Dermis blood vessel endothelial cell (primary cell): ENCODE measurements around the gene OR6J1. TPM values are rescaled to one million over a fixed set of nuclear protein-coding genes. Genes with fewer than 3 reads are reported as not detected.
"Not testable (repeated sequence)": the region's sequence is repeated elsewhere in the genome, so short reads cannot be mapped to it uniquely, and the experiment has no call there.

Experiments used
- DNase-seq: peaks from one replicate; pipeline ENCODE4 v3.0.0; 2010
- total RNA-seq: library from RNA; depleted of rRNA; stranded (reverse); fragments of >200 nt; gene quantifications from 2 replicates; pipeline ENCODE4 v1.2.3, GENCODE V29; 2014

The OR6J1 gene
- not detected in 2 replicates for total RNA-seq

DNA sequence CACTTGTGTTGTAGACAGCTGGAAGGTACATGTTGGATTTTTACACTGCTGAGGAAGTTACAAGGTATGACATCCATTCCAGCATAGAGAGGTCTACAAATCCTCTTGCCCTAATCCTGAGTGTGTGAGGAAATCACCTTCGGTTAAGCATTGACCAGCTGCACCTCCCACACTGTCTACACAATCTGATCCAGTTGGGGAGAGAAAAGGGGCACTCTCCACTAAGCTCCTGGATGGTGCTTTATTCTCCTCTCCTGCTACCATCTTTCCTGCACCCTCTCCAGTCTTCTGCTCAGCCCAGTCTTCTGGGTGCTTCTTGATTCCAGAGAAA is at the start of gene OR6J1:
Gene OR6J1 (minus strand): TSS at position 48 of the 331 bp plus-strand sequence. CDS start 9,541 bp downstream, outside the sequence.
- DNase-seq = no peak

- no peak for DNase-seq
Measured at GRCh38 chr14:22692194-22692593, 48.0 kb upstream of the OR6J1 start.

GRCh38 chr14:22691171-22691570 is 47.0 kb upstream of the OR6J1 start:
- DNase-seq = peak; percentile 95

- peak; percentile 99 for DNase-seq
Measured at GRCh38 chr14:22689199-22689598, 45.0 kb upstream of the OR6J1 start.

DNA sequence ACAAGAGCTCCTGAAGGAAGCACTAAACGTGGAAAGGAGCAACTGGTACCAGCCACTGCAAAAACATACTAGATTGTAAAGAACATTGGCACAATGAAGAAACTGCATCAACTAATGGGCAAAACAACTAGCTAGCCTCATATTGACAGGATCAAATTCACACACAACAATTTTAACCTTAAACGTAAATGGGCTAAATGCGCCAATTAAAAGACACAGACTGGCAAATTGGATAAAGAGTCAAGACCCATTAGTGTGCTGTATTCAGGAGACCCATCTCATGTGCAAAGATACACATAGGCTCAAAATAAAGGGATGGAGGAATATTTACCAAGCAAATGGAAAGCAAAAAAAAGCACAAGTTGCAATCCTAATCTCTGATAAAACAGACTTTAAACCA is 43.8 kb upstream of the OR6J1 start:
- not testable (repeated sequence) for DNase-seq

GRCh38 chr14:22686176-22686611 is 42.0 kb upstream of the OR6J1 start:
- not testable (repeated sequence) for DNase-seq

GRCh38 chr14:22685467-22685866 is 41.3 kb upstream of the OR6J1 start:
- peak; percentile 22 for DNase-seq

DNA sequence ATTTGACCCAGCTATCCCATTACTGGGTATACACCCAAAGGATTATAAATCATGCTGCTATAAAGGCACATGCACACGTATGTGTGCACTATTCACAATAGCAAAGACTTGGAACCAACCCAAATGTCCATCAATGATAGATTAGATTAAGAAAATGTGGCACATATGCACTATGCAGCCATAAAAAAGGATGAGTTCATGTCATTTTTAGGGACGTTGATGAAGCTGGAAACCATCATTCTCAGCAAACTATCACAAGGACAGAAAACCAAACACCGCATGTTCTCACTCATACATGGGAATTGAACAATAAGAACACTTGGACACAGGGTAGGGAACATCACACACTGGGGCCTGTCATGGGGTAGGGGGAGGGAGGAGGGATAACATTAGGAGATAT is 39.3 kb upstream of the OR6J1 start:
- not testable (repeated sequence) for DNase-seq

DNA sequence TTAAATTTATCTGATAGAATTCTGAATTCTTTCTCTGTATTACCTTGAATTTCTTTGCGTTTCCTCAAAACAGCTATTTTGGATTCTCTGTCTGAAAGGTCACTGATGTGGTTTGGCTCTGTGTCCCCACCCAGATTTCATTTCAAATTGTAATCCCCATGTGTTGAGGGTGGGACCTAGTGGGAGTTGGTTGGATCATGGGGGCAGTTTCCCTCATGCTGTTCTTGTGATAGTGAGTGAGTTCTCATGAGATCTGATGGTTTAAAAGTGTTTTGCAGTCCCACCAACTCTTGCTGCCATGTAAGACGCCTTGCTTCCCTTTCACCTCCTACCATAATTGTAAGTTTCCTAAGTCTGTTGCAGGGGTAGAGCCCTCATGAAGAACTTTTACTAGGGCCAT is 34.1 kb upstream of the OR6J1 start:
- DNase-seq = no peak

GRCh38 chr14:22677551-22677950 is 33.4 kb upstream of the OR6J1 start:
- not testable (repeated sequence) for DNase-seq

GRCh38 chr14:22671622-22672021 is 27.5 kb upstream of the OR6J1 start:
- no peak for DNase-seq

GRCh38 chr14:22668863-22669262 is 24.7 kb upstream of the OR6J1 start:
- no peak for DNase-seq

DNA sequence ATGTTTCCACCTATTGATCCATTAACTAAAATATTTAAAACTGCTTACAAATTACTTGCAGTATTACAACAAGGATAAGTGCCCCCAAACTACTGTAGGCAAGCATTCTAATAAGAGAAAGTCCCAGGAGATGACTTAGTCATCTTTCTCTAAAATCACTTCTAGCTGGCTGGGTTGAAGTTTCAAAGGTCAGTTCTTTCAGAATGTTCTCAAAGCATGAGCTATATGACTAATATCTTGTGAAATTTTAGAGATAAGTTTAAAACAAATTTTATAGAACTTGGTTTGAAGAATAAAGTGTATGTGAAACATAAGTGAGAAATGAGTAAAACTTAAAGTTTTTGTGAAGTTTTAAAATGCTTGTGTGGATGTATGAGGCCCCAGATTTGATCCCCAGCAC is 24.3 kb upstream of the OR6J1 start:
- DNase-seq = no peak

- no peak for DNase-seq
Measured at GRCh38 chr14:22667881-22668280, 23.7 kb upstream of the OR6J1 start.

DNA sequence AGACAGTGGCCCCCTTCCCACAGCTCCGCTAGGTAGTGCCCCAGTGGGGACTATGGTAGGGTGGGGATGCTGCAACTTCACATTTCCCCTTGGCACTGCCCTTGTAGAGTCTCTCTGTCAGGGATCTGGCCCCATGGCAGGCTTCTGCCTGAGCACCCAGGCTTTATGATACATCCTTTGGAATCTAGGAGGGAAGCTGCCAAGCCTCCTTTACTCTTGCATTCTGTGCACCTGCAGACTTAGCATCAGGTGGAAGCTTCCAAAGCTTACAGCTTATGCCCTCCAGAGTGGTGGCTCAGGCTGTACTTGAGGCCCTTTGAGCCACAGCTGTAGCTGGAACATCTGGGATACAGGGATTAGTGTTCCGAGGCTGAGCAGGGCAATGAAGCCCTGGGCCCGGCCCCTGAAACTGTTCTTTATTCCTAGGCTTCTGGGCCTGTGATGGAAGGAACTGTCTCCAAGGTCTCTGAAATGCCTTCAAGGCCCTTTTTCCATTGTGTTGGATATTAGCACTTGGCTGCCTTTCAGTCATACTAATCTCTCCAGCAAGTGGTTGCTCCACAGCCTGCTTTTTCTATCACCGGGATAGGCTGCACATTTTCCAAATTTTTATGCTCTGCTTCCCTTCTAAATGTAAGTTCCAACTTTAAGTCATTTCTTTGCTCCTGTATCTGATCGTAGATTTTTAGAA is 22.2 kb upstream of the OR6J1 start:
- DNase-seq = no peak

DNA sequence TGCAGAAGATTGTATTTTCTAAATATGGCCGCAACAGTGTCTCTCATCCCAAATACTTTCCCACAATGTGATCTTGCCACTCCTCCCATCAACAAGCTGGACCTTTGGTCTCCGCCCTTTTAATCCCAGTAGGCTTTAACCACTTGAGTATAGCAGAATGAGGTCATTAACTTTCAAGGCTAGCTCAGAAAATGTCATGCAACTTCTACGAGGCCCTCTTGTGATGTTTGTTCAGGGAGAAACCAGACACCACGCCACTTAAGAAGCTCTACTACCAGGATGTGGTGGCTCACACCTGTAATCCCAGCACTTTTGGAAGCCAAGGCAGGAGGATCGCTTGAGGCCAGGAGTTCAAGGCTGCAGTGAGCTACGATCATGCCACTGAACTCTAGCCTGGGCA is 20.1 kb upstream of the OR6J1 start:
- DNase-seq = no peak

- no peak for DNase-seq
Measured at GRCh38 chr14:22660654-22661053, 16.5 kb upstream of the OR6J1 start.

DNA sequence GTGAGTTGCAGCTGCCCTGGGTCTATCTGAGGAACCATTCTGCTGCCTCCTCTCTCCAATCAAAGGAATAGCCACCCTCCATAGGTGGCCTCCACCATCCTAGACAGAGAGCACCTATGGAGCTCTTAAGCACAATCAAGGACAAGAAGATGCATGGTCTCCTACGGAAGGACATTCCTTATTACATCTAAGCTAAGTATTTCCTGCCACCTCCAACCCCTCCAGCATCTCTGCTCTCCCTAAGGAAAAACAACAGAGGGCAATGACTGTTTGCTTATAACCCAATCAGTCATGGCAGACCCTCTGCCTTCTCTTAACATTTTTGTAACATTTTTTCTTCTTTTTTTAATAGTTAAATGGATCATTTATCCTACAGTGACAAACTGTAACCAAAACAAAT is 14.8 kb upstream of the OR6J1 start:
- peak; percentile 51 for DNase-seq

DNA sequence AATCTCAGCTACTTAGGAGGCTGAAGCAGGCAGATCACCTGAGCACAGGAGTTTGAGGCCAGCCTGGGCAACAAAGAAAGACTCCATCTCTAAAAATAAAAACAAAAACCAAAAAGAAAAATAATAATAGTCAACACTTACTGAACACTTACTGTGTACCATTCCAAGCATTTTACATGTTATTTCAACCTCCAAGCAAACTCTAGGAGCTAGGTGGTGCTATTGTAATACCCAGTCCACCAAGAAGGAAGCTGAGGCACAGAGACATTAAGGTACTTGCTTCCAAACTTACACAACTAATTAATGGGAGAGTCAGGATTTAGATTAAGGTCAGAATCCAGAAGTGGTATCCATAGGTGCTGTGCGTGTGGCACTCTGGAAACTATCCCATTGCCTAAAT is 13.7 kb upstream of the OR6J1 start:
- DNase-seq = peak; percentile 88

DNA sequence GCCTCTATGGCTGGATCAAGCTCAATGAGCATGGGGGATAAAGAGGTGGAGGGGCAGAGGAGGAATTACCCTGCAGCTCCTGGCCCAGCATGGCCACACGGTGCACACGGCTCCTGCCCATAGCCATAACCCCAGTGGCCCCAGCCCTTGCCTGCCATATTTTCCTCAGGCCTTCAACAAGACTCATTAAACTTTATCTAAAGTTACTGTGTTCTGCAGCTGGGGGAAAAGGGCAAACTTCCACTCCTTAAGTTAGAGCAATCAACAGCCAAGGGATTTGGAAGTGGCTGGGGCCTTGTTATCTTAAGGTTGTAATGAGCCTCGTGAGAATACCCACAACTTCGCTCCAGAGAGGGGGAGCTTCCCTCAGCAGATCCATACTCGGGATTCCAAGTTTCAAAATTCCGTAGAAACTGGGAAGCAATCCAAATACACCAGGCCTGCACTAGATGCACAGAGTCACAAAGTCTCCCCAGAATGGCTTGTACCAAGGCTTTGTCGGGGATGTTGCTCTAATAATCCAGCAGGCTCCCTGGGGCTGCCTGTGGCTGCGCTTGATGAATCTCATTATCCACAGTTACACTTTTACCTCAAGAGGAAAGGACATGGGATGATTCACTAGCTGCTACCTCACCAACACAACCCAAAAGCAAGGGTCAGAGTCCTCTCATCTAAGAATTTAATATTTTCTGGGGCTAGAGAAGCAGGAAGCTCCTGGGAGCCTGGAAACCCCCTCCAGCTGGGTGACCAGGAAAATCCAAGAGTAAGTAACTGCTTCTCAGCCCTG is 13.0 kb upstream of the OR6J1 start:
- peak; percentile 42 for DNase-seq

GRCh38 chr14:22656226-22656625 is 12.1 kb upstream of the OR6J1 start:
- no peak for DNase-seq

DNA sequence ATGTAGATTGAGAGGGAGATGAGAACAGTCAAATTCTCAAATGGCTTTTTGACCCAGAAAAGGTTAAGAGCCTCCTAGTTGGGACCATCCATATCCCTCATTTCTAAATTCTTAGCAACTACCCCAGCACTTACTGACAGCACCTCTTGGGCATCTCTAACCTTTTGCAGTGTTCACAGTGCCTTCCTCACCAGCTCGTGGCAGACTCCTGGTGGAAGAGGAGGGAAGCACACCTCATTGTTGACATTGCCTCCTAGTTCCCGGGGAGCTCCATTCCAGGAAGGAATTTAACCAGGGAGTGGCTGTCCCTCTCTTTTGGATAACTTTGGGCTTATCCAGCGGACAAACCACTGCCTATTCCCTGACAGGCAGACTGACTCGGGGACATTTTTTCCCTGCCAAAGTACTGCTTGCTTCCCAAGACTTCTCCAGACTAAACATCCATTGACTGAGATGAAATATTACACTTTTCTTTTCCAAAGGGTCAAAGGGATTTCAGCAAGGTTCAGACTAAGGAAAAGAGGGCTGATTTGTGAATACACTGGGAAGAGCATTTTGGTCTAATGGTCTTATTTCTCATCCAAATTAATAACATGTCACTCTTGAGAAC is 9.0 kb upstream of the OR6J1 start:
- peak; percentile 89 for DNase-seq

DNA sequence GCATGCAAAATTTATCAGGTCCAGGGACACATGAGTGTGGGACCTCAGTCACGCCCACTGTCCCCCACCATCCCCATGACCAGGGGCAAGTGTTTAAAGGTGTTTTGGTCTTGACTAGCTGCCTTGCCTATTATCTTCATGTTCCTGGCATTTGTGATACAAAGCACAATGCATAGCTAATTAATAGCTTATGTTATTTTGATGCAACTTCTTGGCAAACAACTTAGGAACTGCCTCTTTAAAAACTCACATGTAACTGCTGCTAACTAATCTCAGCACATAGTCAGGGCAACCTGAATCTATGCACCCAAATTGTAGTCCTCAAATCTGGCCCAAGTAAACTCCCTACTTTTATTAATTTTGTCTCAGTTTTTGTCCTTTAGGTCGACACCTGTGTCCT is 7.4 kb upstream of the OR6J1 start:
- no peak for DNase-seq
